ENCODE data around the gene ARL8A. TPM values are rescaled to one million over a fixed set of nuclear protein-coding genes. Genes with fewer than 3 reads are reported as not detected.

ARL8A gene
- total RNA-seq, 4 donors from 2014 or later: 34.9 to 57.5 (median 43.6) TPM

GRCh38 chr1:202158810-202159533 is 14.4 kb upstream of the ARL8A start:
- WGBS, 2 donors (ENCODE audit: low coverage in 1 of 2): 100% methylated on average over 1 of the region's 10 CpGs

GRCh38 chr1:202157945-202158344 is 13.4 kb upstream of the ARL8A start:
- peaks cover 9% of the 10 kb centered on the region for H3K27me3 ChIP-seq
- 90% methylated on average over 9 of the region's 10 CpGs; no CpG with 5 or more reads in 1 of the 2 donors for WGBS, 2 donors (ENCODE audit: low coverage in 1 of 2)
- H3K36me3 ChIP-seq: no peaks in the 10 kb centered on the region
- H3K4me3 ChIP-seq: no peak overlapping the region
- no peak for ATAC-seq
- H3K27ac ChIP-seq: no peak overlapping the region
- no peak for TF ChIP-seq POLR2AphosphoS5 (IDR thresholded peaks at IDR 0.05)
- TF ChIP-seq POLR2A (IDR thresholded peaks at IDR 0.05): no peak
- TF ChIP-seq EP300 (IDR thresholded peaks at IDR 0.05): no peak
- TF ChIP-seq CTCF (IDR thresholded peaks at IDR 0.05): no peak
- no peaks in the 10 kb centered on the region for H3K9me3 ChIP-seq
- H3K4me1 ChIP-seq: no peaks in the 10 kb centered on the region

More at GRCh38 chr1:202158810-202159533, 14.4 kb upstream of the ARL8A start:
- TF ChIP-seq EP300 (IDR thresholded peaks at IDR 0.05) (no peak), POLR2A (IDR thresholded peaks at IDR 0.05) (no peak), CTCF (IDR thresholded peaks at IDR 0.05) (no peak), POLR2AphosphoS5 (IDR thresholded peaks at IDR 0.05) (no peak)
- H3K4me1 ChIP-seq: no peaks in the 10 kb centered on the region
- no peaks in the 10 kb centered on the region for H3K36me3 ChIP-seq
- H3K9me3 ChIP-seq: no peaks in the 10 kb centered on the region
- no peak for ATAC-seq
- peaks cover 5% of the 10 kb centered on the region for H3K27me3 ChIP-seq
- H3K4me3 ChIP-seq: no peak overlapping the region
- H3K27ac ChIP-seq: peak overlapping the region in 1 of 4 donors; percentile 54

GRCh38 chr1:202156590-202156989 is 12.1 kb upstream of the ARL8A start:
- Histone ChIP-seq H3K4me1 (no peaks in the 10 kb centered on the region), H3K9me3 (no peaks in the 10 kb centered on the region), H3K36me3 (no peaks in the 10 kb centered on the region), H3K4me3 (no peak overlapping the region), H3K27ac (no peak overlapping the region), H3K27me3 (peaks cover 9% of the 10 kb centered on the region)
- 82% methylated on average over 6 of the region's 8 CpGs; no CpG with 5 or more reads in 1 of the 2 donors for WGBS, 2 donors (ENCODE audit: low coverage in 1 of 2)
- no peak for ATAC-seq
- no peak for TF ChIP-seq CTCF (IDR thresholded peaks at IDR 0.05)
- TF ChIP-seq POLR2AphosphoS5 (IDR thresholded peaks at IDR 0.05): no peak
- TF ChIP-seq EP300 (IDR thresholded peaks at IDR 0.05): no peak
- TF ChIP-seq POLR2A (IDR thresholded peaks at IDR 0.05): no peak

- Histone ChIP-seq H3K9me3 (no peaks in the 10 kb centered on the region), H3K4me3 (no peak overlapping the region), H3K27ac (no peak overlapping the region), H3K36me3 (no peaks in the 10 kb centered on the region), H3K27me3 (peaks cover 9% of the 10 kb centered on the region), H3K4me1 (no peaks in the 10 kb centered on the region)
- 32 to 37% methylated on average over 5 to 8 of the region's 8 CpGs for WGBS, 2 donors (ENCODE audit: low coverage in 1 of 2)
- no peak for ATAC-seq
- TF ChIP-seq POLR2A (IDR thresholded peaks at IDR 0.05): no peak
- no peak for TF ChIP-seq EP300 (IDR thresholded peaks at IDR 0.05)
- TF ChIP-seq POLR2AphosphoS5 (IDR thresholded peaks at IDR 0.05): no peak
- no peak for TF ChIP-seq CTCF (IDR thresholded peaks at IDR 0.05)
Observed at GRCh38 chr1:202155478-202156021, 11.0 kb upstream of the ARL8A start.
